ENCODE data around the gene RLN3. TPM values are rescaled to one million over a fixed set of nuclear protein-coding genes. Genes with fewer than 3 reads are reported as not detected.

The RLN3 gene
- total and polyA plus RNA-seq, 9 of the 15 experiments (the other 6 are each of a cell fraction or from before 2014, with no cell fraction given): 0.31 to 1.2 (median 0.71) TPM; not detected in 6

GRCh38 chr19:14061081-14061749 lies 33.3 kb downstream of the RLN3 start (continued):
- TF ChIP-seq ZNF263 (CRISPR knock-in tag; IDR thresholded peaks at IDR 0.05; ENCODE audit: borderline replicate concordance) (no peak), L3MBTL2 (IDR thresholded peaks at IDR 0.05) (0 out of 2 replicates have a peak, but pooled peaks have one; percentile 16), ZBTB1 (CRISPR knock-in tag; IDR thresholded peaks at IDR 0.05; ENCODE audit: borderline replicate concordance, low read depth) (no peak), PTBP1 (IDR thresholded peaks at IDR 0.05; ENCODE audit: low read depth, low read length) (0 out of 2 replicates have a peak, but pooled peaks have one; percentile 13), MAFK (IDR thresholded peaks at IDR 0.05; ENCODE audit: low read length) (no peak), TCF3 (CRISPR knock-in tag; IDR thresholded peaks at IDR 0.05) (no peak), TEAD4 (IDR thresholded peaks at IDR 0.05; ENCODE audit: low read length) (peak; percentile 54; the same call in 1 of the 2 replicates), TEAD4 (CRISPR knock-in tag; IDR thresholded peaks at IDR 0.05; ENCODE audit: borderline replicate concordance) (no peak), SP1 (CRISPR knock-in tag; IDR thresholded peaks at IDR 0.05) (no peak), ZBTB33 (CRISPR knock-in tag; IDR thresholded peaks at IDR 0.05) (no peak), MTA3 (IDR thresholded peaks at IDR 0.05; ENCODE audit: borderline replicate concordance) (no peak), ZC3H11A (IDR thresholded peaks at IDR 0.05; ENCODE audit: low read depth, low read length) (no peak), TCF15 (CRISPR knock-in tag; IDR thresholded peaks at IDR 0.05) (no peak), TAF15 (IDR thresholded peaks at IDR 0.05; ENCODE audit: low read depth, low read length) (no peak), PRMT5 (CRISPR knock-in tag; IDR thresholded peaks at IDR 0.05) (no peak), NFRKB (IDR thresholded peaks at IDR 0.05; ENCODE audit: low read depth) (peak; percentile 57), VEZF1 (CRISPR knock-in tag; IDR thresholded peaks at IDR 0.05) (peak; percentile 41), ARHGAP35 (IDR thresholded peaks at IDR 0.05; ENCODE audit: partially characterized antibody) (no peak), MTA2 (IDR thresholded peaks at IDR 0.05; ENCODE audit: low read depth) (no peak), ZHX1 (conservative IDR thresholded peaks at IDR 0.05; ENCODE audit: low read length) (no peak), NUFIP1 (IDR thresholded peaks at IDR 0.05; ENCODE audit: partially characterized antibody) (no peak), TCF7L2 (IDR thresholded peaks at IDR 0.05; ENCODE audit: low read depth, low read length) (no peak), MYC (IDR thresholded peaks at IDR 0.05; ENCODE audit: low read depth, low read length) (no peak), MYC (CRISPR knock-in tag; IDR thresholded peaks at IDR 0.05; ENCODE audit: borderline replicate concordance, low read depth) (no peak), ZNF24 (IDR thresholded peaks at IDR 0.05) (no peak)

Measured in K562 (cell line).